NOMO-1 (cell line): ENCODE measurements around the gene TIMM44.

Experiments
- DNase-seq, 2 experiments: peaks; one replicate each; lab custom pipeline; 2025; ENCODE audit not compliant: unreplicated experiment in 2 of 2; lab: John Stamatoyannopoulos, UW

Gene TIMM44

DNA sequence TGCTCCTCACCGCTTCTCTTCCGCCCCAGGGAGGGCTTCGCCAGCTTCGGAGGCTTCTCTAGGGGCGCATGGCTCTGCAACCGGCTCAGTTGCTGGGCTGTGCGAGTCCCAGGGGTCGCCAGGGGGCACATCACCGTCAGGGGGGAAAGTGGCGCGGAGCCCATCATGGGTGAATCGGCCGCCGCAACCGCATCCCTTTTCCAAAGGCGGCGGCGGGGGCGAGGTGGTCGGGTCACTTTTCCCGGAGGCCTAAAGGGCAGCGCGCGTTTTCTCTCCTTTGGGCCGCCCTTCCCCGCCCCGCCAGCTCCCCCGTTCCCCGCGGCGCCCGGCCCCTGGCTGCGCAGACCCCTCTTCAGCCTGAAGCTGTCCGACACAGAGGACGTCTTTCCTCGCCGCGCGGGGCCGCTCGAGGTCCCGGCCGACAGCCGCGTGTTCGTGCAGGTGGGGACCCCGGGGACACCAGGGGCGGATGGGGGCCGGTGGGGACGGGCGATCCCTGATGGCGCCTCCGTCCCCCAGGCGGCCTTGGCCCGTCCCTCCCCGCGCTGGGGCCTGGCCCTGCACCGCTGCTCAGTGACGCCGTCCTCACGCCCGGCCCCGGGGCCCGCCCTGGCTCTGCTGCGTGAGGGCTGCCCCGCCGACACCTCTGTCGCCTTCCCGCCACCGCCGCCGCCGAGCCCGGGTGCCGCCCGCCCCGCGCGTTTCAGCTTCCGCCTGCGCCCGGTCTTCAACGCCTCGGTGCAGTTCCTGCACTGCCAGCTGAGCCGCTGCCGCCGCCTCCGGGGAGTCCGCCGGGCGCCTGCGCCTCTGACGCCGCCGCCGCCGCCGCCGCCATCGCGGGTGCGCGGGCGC is 27.1 kb downstream of the TIMM44 start:
- peak; percentile 58 to 63 for DNase-seq

GRCh38 chr19:7915250-7916102 is 28.0 kb downstream of the TIMM44 start:
- DNase-seq, result no peak

DNA sequence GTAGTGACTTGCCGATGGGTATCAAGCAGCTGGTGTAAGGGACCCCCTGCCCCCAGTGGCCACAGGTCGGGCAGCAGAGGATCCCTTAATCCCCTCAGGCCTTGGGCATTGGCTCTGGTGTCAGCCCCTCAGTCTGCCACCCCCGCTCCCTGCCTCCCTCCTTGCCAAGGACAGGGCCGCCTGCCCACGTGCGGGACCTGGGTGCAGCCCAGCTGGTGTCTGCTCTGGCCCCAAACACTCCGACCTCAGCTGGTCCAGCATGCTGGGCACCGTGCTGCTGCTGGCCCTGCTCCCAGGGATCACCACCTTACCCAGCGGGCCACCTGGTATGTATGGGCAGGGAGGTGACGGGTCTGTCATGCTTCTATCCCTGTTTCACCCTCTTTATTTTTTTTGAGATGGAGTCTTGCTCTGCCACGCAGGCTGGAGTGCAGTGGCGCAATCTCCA is 28.8 kb downstream of the TIMM44 start, which contains the start of gene TGFBR3L:
TGFBR3L (plus strand) TSS at position 233 of the 448 bp plus-strand sequence.
- no peak for DNase-seq

- no peak for DNase-seq
Observed at GRCh38 chr19:7914099-7914498, 29.4 kb downstream of the TIMM44 start.

DNA sequence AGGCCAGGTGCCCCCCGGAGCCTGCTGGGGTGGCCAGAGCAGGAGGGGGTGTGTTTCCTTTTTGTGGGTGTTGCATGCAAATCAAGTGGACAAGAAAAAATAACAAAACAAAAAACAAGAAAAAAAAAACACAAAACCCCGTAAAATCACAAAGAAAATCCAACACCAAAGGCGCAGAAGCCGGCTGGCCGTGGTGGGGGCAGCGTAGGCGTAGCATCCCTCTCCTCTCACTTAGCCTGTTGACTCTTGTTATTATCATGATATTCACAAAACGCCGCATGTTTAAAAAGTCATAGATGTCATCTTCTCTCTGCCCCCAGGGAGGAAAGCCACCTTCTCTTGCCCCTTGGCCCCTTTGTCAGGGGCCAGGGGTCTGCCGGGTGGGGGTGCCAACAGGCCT is 29.8 kb downstream of the TIMM44 start:
- DNase-seq, result no peak

GRCh38 chr19:7912697-7913564 is 30.5 kb downstream of the TIMM44 start:
- no peak for DNase-seq

GRCh38 chr19:7912144-7912696 is 31.2 kb downstream of the TIMM44 start:
- DNase-seq, result no peak

DNA sequence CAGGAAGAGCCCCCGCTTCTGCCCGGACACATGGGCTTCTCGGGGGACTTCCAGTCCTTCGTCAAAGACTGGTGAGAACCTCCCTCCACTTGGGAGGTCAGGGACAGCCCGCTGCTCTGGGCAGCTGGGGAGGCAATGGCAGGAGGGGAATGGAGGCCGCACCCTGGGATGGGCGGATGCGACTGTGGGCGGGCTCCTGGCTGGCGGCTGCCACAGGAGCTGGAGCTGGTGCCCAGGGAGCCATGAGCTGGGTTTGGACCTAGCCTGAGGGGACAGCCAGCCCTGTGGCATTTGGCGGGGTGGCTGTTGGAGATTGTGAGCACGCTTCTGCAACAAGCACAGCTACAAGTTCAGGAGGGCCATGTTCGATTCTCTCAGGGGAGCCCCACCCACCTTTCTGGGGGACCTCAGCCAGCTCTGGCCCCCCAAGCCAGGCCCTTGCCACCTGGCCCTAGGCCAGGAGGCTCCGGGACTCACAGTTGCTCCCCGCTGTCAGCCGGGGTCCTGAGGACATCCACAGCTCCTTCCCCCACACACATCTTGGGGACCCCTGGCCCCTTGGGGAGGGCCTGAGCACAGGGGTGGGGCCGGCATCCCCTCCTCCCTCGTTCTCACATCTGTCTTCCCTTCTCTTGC is 31.8 kb downstream of the TIMM44 start:
- DNase-seq, result no peak

DNA sequence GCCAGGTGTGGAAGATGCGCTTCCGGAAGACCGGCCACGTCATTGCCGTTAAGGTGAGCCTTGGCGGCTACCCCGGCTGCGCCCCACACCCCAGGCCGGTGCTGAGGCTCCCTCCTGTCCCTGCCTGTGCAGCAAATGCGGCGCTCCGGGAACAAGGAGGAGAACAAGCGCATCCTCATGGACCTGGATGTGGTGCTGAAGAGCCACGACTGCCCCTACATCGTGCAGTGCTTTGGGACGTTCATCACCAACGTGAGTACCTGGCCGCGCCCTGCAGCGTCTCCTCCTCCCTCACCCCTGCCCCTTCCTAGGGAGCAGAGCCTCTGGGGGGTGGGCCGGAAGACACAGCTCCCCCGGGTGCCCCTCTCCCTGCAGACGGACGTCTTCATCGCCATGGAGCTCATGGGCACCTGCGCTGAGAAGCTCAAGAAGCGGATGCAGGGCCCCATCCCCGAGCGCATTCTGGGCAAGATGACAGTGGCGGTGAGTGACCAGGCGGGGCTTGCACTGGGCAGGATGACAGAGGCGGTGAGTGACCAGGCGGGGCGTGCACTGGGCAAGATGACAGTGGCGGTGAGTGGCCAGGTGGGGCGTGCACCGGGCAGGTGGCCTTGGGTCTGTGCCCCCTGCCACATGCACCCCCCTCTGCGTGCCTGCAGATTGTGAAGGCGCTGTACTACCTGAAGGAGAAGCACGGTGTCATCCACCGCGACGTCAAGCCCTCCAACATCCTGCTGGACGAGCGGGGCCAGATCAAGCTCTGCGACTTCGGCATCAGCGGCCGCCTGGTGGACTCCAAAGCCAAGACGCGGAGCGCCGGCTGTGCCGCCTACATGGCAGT is 32.9 kb downstream of the TIMM44 start:
- no peak for DNase-seq

- no peak for DNase-seq
Observed at GRCh38 chr19:7909471-7910067, 33.9 kb downstream of the TIMM44 start.

DNA sequence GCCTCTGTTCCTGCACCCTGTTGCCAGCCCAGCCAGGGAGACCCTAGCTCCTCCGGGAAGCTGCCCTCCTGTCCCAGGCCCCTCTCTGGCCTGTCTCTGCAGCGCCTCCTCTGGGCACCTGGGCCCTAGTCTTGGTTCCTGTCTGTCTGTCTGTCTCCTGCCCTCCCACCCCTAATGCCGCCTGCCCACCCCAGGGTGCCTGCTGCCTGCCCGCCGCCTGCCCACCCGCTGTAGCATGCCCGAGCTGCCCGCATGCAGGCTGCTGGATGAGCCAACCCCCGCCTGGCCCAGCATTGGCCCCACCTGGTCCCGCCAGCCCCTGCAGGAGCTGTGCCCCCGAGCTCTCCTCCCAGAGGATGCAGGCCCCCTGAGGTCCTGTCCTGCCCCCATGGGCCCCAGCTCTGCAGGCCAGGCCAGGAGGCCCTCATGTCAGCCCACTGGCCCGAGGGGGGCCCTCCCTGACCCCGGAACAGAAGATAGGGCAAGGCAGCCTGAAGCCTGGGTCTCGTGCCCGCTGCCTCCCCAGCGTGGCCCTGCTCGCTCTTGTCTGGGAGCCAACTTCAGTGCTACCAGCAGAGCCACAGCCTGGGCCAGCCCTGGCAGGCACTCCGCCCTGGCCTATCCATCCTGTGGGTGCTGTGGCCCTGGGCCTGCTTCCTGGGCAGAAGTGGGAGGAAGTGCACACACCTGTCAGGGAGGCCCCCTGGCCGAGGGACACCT is 34.6 kb downstream of the TIMM44 start:
- DNase-seq, result no peak

GRCh38 chr19:7908078-7908699 is 35.3 kb downstream of the TIMM44 start:
- DNase-seq, result no peak

GRCh38 chr19:7907544-7907943 is 35.9 kb downstream of the TIMM44 start:
- no peak for DNase-seq

DNA sequence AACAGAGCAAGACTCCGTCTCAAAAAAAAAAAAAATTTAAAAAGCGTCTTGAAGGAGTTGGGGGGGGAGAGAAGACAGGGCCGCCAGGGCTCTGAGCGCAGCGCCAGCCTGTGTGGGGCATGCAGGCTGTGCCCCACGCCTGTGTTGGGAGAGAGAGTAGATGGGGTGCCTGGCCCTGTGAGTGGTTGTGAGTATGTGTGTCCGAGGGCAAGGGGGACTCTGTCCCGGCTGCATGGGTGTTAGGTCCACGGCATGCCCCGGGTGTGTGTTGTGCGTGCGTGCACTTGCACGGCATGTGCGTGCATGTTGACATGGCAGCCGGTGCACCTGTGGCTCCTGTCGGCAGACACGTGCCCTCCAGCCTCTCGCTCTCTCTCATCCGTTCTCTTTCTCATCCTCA is 36.3 kb downstream of the TIMM44 start:
- no peak for DNase-seq

DNA sequence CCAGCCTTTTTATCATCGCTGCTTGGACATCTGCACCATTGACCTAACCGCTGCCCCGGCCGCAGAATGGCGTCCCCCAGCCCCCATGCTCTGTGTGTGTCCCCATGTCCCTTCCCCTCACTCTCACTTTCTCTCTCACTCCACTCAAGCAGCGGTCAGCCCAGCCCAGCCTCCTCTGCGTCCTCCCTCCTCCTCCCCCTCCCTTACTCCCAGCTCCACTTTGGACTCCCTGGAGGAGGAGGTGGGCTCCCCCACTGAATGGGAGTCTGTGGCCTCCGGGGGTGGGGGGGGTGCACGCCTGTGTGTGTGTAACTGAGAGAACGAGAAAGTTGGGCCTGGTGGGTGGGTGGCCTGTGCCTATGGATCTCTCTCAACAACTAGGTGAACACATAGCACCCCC is 37.6 kb downstream of the TIMM44 start:
- DNase-seq, result no peak

- DNase-seq, result no peak
Observed at GRCh38 chr19:7905268-7905667, 38.2 kb downstream of the TIMM44 start.
